GM20431 (cell line): ENCODE measurements around the gene TERF2IP.

Source experiments
- in situ Hi-C: fragments of 300-500 bp; cut with MseI, MboI; formaldehyde crosslinking; loops from one replicate; pipeline ENCODE4 v1.15.0; 2020; ENCODE audit warnings: low sequenced_read_pairs; ENCODE audit not compliant: unreplicated experiment

Gene TERF2IP

GRCh38 chr16:75647492-75648264 lies at the start of gene TERF2IP, which contains the start of gene KARS1:
Gene TERF2IP (plus strand): TSS chr16:75647773. CDS start chr16:75647883, 110 bp downstream.
Gene KARS1 (minus strand): TSS chr16:75647665. CDS start chr16:75647639, 26 bp downstream.
- in situ Hi-C loops = no loop called here

- in situ Hi-C loops = no loop called here
These were observed 47.9 kb upstream of the TERF2IP start for GRCh38 chr16:75599452-75600277.

DNA sequence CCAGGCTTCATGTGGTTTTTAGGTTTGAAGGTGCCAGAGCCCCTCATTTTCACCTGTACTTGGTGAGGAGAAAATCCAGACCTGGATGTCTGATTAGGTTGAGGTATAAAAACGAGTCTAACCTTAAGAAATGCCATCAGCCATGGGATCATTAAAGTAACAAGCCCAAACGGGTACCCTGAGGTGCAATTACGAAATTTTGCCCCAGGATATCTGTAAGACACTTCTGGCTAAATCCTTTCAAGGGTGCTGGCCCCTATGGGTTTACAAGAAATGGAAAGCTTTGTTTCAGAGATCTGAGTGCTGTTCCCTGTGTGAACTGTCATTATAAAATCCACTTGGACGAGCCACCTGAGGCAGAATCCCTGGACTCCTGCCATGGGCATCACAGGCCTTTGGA lies 44.3 kb upstream of the TERF2IP start:
- in situ Hi-C loops = no loop called here

GRCh38 chr16:75606507-75606906 lies 41.1 kb upstream of the TERF2IP start:
- in situ Hi-C loops = no loop called here

DNA sequence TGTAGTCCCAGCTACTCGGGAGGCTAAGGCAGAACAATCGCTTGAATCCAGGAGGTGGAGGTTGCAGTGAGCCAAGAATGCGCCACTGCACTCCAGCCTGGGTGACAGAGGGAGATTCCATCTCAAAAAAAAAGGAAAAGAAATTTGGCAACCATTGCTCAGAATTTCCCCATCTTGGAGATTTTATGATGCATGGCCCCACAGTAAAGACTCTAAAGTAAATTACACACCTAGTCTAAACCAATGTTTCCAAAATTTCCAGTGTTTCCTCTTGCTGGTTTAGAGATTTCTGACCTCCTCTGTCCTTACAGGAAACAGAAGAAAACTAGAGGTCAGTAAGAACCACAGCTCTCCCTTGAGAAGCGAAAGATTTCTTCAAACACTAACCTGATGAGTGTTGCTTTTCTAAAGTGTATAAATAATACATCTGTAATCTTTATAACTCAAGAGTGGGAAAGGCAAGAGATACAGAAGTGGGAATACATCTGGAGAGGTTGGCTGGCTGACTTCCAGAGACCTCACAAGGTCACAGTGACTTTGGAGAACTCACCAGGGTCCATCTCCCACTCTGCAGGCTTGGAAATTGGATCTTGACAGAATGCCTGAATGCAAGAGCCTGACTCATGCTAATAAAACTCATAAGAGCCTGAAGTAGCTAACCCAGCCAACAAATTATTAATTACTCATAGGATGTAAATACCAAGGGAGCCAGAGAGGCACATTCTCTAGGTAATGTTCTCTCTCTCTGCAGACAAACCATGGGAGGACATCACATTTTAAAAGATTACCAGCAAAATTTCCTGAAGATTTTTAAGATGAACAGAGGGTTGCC lies 33.3 kb upstream of the TERF2IP start:
- in situ Hi-C loops = no loop called here

- in situ Hi-C loops = no loop called here
These were observed 32.0 kb upstream of the TERF2IP start for GRCh38 chr16:75615619-75616018.

GRCh38 chr16:75616521-75617010 lies 31.0 kb upstream of the TERF2IP start:
- in situ Hi-C loops = no loop called here

DNA sequence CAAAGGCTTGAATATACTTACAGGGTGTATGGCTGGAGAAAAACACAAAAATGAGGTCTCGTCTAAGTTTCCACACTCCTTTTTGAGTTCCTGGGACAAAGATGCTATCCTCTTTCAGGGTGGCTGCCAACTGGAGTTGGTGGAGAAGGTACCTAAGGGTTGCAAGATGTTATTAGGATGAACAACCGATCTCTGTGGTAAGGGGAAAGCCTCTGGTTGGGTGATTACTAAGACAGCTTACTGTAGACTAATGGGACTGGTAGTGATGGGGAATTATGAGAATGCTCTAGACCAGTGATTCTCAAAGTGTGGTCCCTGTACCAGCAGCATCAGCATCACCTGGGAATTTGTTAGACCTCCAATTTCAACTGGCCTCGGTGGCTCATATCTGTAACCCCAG lies 30.5 kb upstream of the TERF2IP start:
- in situ Hi-C loops = no loop called here

DNA sequence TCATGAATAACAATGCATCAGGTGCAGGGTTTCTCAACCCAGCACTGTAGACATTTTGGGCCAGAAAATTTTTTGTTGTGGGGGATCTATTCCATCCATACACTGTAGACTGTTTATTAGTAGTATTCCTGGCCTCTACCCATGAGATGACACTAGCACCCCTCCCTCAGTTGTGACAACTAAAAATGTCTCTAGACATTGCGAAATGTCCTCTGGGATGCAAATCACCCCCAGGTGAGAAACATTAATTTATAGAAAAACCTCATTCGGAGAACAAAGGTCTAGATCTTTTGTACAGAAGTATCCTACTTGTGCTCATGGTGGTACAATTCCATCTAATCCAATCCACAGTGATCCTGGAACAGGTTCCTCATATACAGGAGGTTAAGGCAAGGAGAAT lies 28.8 kb upstream of the TERF2IP start:
- in situ Hi-C loops = no loop called here

- in situ Hi-C loops = no loop called here
These were observed 27.0 kb upstream of the TERF2IP start for GRCh38 chr16:75620326-75621169.

- in situ Hi-C loops = no loop called here
These were observed 26.4 kb upstream of the TERF2IP start for GRCh38 chr16:75621170-75621477.

- in situ Hi-C loops = no loop called here
These were observed 24.6 kb upstream of the TERF2IP start, which contains the start of gene ADAT1 for GRCh38 chr16:75622761-75623605. Gene ADAT1 (minus strand): TSS chr16:75623281. CDS start chr16:75620799, 2,482 bp downstream.

DNA sequence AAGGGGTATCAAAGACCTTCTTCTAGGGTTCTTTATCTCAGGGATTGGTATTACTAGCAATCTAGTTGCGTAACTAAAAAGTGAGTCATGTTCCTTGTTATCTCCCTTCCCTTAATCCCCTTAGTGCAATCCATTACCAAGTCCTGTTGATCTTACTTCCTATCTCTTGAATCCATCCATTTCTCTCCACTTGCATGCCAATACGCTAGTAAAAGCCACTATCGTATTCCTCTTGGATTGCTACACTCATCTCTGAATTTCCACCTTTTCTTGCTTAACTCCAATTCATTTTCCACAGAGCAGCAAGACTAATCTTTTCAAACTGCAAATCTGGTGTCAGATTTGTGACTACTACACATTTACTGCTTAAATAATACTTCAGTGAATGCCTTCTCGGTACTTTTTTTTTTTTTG lies 22.6 kb upstream of the TERF2IP start:
- in situ Hi-C loops = no loop called here

DNA sequence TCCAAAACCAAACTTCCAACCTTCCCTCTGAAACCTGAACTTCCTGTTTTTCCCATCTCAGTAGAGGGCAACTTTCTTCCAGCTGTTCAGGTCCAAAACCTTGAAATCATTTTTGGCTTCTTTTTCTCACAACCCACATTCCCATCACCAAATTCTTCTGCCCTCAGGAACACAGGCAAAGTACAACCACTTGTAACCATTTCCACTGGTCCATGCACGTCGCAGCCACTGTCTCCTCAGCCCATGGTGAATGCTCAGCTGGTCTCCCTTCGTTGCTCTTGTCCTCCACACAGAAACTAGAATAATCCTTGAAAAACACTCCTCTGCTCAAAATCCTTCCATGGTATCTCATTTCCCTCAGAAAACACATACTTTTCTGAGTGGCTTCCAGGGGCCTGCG lies 20.8 kb upstream of the TERF2IP start:
- in situ Hi-C loops = no loop called here

DNA sequence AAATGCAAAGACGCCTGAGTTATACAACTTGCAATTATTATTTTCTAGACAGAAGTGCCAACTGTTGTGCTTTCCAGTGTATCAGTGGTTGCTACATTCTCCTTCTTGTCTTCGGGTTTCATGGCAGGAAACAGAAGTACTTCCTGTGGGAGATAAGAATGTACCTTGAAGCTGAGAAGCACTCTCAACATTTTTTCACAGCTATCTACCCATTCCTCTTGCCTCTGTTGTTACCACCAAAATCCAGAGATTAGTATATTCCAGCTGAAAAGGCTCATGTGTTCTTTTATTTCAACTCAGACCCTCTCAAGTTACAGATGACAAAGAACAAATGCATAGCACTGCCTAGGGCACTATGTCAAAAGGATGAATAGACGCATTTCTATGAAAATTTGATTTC lies 19.7 kb upstream of the TERF2IP start:
- in situ Hi-C loops = no loop called here

DNA sequence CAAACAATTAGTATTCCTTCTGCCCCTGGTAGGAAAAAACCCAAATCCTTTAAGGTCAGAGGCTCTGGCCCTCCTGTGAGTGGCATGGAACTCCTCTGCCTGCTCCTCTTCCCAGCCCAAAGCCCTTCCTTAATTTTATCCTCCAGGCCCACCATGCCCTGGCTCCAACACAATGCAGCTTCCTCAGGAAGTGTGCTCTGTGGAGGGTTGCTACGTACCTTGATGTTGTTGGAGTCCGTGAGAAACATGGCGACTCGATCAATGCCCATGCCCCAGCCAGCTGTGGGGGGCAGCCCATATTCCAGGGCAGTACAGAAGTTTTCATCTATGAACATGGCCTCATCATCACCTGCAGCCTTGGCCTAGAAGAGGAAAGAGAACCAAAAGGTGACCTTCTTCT lies 19.2 kb upstream of the TERF2IP start:
- in situ Hi-C loops = no loop called here

- in situ Hi-C loops = no loop called here
These were observed 18.4 kb upstream of the TERF2IP start for GRCh38 chr16:75629132-75629531.

GRCh38 chr16:75630052-75630451 lies 17.5 kb upstream of the TERF2IP start:
- in situ Hi-C loops = no loop called here

DNA sequence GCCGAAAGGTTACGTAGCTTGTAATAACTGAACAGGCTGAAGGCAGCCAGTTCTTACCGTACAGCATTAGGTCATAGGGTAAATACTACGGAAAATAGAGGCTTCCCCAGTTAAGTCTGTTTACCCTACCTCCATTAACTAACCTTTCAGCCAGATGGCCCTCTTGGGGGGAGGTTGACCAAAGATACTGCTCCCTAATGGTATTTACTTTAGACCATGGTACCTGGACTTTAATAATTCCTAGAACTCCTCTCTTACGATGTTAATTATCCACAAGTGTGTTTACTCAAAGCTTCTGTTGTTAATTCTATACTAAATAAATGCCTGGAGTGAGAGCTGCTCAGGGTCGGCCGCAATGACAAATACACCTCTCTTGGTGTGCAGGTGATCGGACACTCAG lies 14.7 kb upstream of the TERF2IP start:
- in situ Hi-C loops = no loop called here
